HUES6 (cell line): ENCODE results near the gene TINAGL1.
A peak's percentile ranks its signal among the peaks of the same experiment; 100 is the strongest.

Experiments
- H3K27ac ChIP-seq: 2 replicates; pipeline ENCODE4 v1.7.0; 2013; ENCODE audit warnings: low read depth, mild to moderate bottlenecking, low read length, inconsistent platforms
- H3K27me3 ChIP-seq: 2 replicates; pipeline ENCODE4 v1.6.1; 2013; ENCODE audit warnings: low read length; ENCODE audit not compliant: control insufficient read depth, insufficient read depth
- H3K36me3 ChIP-seq: 2 replicates; pipeline ENCODE4 v1.6.1; 2013; ENCODE audit warnings: low read length; ENCODE audit not compliant: control insufficient read depth, insufficient read depth
- H3K4me1 ChIP-seq: 2 replicates; pipeline ENCODE4 v1.6.1; 2013; ENCODE audit warnings: low read length; ENCODE audit not compliant: control insufficient read depth, insufficient read depth
- H3K4me3 ChIP-seq: 2 replicates; pipeline ENCODE4 v1.5.1; 2013; ENCODE audit warnings: low read depth, low read length
- H3K9ac ChIP-seq: one replicate; pipeline ENCODE4 v1.6.1; 2013; ENCODE audit warnings: mild to moderate bottlenecking, low read length
- H3K9me3 ChIP-seq: 2 replicates; pipeline ENCODE4 v1.6.1; 2013; ENCODE audit warnings: low read depth, low read length; ENCODE audit not compliant: control insufficient read depth, insufficient read depth

The TINAGL1 gene, protein sequence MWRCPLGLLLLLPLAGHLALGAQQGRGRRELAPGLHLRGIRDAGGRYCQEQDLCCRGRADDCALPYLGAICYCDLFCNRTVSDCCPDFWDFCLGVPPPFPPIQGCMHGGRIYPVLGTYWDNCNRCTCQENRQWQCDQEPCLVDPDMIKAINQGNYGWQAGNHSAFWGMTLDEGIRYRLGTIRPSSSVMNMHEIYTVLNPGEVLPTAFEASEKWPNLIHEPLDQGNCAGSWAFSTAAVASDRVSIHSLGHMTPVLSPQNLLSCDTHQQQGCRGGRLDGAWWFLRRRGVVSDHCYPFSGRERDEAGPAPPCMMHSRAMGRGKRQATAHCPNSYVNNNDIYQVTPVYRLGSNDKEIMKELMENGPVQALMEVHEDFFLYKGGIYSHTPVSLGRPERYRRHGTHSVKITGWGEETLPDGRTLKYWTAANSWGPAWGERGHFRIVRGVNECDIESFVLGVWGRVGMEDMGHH

GRCh38 chr1:31576201-31576669 lies at the start of gene TINAGL1:
Gene TINAGL1, plus strand, starts transcription at chr1:31576515. Its CDS starts 634 bp downstream, at chr1:31577149.
- Histone ChIP-seq H3K36me3 (no peaks in the 10 kb centered on the region), H3K9me3 (no peaks in the 10 kb centered on the region), H3K27me3 (peaks cover 10% of the 10 kb centered on the region; the same call in 1 of the 2 replicates), H3K4me1 (peaks cover 49% of the 10 kb centered on the region), H3K27ac (no peak within 1 kb of the TSS), H3K4me3 (peak within 1 kb of the TSS; percentile 48), H3K9ac (no peak within 1 kb of the TSS)

GRCh38 chr1:31529999-31530684 lies 46.2 kb upstream of the TINAGL1 start:
- Histone ChIP-seq H3K27ac (no peak overlapping the region), H3K4me1 (peaks cover 8% of the 10 kb centered on the region; the same call in 1 of the 2 replicates), H3K4me3 (no peak overlapping the region), H3K36me3 (no peaks in the 10 kb centered on the region), H3K9ac (no peak overlapping the region), H3K9me3 (no peaks in the 10 kb centered on the region), H3K27me3 (no peaks in the 10 kb centered on the region)

DNA sequence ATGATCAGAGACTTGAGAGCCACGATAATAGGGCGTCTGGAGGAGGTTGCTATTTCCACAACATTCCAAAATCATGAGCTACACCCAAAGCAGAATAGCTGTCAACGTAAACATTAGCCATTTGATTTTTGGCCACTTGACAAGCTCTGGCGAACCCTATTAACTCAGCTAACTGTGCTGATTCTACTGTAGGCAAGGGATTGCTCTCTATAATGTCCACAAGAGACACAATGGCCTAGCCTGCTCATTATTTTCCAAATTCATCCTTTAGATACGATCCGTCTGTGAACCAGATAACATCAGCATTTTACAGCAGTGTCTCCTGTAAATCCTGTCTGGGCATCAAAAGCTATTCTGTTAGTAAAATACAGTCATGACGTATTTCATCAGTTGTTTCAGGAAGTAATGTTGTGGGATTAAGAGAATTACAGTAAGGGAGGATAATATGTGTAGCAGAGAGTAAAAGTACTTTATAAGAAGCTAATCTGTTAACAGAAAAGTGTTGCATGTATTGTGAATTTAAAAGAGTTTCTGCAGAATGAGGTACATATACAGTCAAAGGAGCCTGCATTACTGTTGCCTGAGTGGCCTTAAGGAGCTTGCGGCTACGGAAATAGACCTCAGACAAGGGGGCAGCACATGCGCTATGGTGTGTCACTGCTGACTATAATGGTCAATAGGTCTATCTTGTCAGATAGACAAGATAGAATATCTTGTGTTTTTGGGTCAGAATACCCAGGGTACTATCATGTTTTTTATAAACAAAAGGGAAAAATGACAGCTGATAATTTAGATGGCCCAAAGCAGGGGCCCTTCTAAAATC lies 44.9 kb upstream of the TINAGL1 start:
- H3K4me1 ChIP-seq: peaks cover 8% of the 10 kb centered on the region; the same call in 1 of the 2 replicates
- no peaks in the 10 kb centered on the region for H3K27me3 ChIP-seq
- no peak overlapping the region for H3K4me3 ChIP-seq
- H3K27ac ChIP-seq: no peak overlapping the region
- H3K9me3 ChIP-seq: no peaks in the 10 kb centered on the region
- H3K9ac ChIP-seq: no peak overlapping the region
- H3K36me3 ChIP-seq: no peaks in the 10 kb centered on the region

- Histone ChIP-seq H3K27ac (no peak overlapping the region), H3K27me3 (no peaks in the 10 kb centered on the region), H3K4me3 (no peak overlapping the region), H3K4me1 (peaks cover 8% of the 10 kb centered on the region; the same call in 1 of the 2 replicates), H3K9me3 (no peaks in the 10 kb centered on the region), H3K36me3 (no peaks in the 10 kb centered on the region), H3K9ac (no peak overlapping the region)
Measured at GRCh38 chr1:31532173-31532572, 44.1 kb upstream of the TINAGL1 start.

GRCh38 chr1:31535561-31535960 lies 40.8 kb upstream of the TINAGL1 start:
- no peak overlapping the region for H3K4me3 ChIP-seq
- no peaks in the 10 kb centered on the region for H3K36me3 ChIP-seq
- H3K27ac ChIP-seq: no peak overlapping the region
- peaks cover 8% of the 10 kb centered on the region; the same call in 1 of the 2 replicates for H3K4me1 ChIP-seq
- H3K27me3 ChIP-seq: no peaks in the 10 kb centered on the region
- H3K9me3 ChIP-seq: no peaks in the 10 kb centered on the region
- no peak overlapping the region for H3K9ac ChIP-seq

GRCh38 chr1:31539329-31539728 lies 37.0 kb upstream of the TINAGL1 start:
- no peak overlapping the region for H3K9ac ChIP-seq
- no peak overlapping the region for H3K4me3 ChIP-seq
- peaks cover 5% of the 10 kb centered on the region for H3K9me3 ChIP-seq
- no peak overlapping the region for H3K27ac ChIP-seq
- no peaks in the 10 kb centered on the region for H3K4me1 ChIP-seq
- H3K36me3 ChIP-seq: no peaks in the 10 kb centered on the region
- H3K27me3 ChIP-seq: no peaks in the 10 kb centered on the region

GRCh38 chr1:31541194-31541593 lies 35.1 kb upstream of the TINAGL1 start:
- Histone ChIP-seq H3K36me3 (no peaks in the 10 kb centered on the region), H3K9me3 (peaks cover 5% of the 10 kb centered on the region), H3K9ac (no peak overlapping the region), H3K27ac (no peak overlapping the region), H3K27me3 (no peaks in the 10 kb centered on the region), H3K4me1 (no peaks in the 10 kb centered on the region), H3K4me3 (no peak overlapping the region)

- Histone ChIP-seq H3K9me3 (peaks cover 5% of the 10 kb centered on the region), H3K4me1 (peaks cover 4% of the 10 kb centered on the region; the same call in 1 of the 2 replicates), H3K27me3 (no peaks in the 10 kb centered on the region), H3K9ac (no peak overlapping the region), H3K36me3 (no peaks in the 10 kb centered on the region), H3K4me3 (no peak overlapping the region), H3K27ac (no peak overlapping the region)
Measured at GRCh38 chr1:31545927-31546540, 30.3 kb upstream of the TINAGL1 start.

DNA sequence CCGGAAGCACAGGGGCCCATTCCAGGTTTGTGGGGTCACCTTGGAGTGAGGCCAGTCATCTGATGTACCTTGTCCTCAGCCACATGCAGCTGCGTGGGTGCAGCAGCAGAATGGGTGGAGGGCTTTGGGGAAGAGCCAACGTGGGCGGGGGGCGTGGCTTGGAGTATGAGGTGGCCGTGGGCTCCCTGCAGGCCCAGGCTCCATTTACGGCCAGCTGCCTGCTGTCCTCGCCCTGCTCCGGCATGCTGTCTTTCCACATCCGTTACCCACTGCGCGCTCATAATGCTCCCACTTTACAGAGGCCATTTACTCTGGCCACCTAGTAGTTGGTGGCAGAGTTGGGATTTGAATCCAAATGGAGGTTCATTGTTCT lies 27.8 kb upstream of the TINAGL1 start:
- H3K4me1 ChIP-seq: peaks cover 4% of the 10 kb centered on the region; the same call in 1 of the 2 replicates
- no peaks in the 10 kb centered on the region for H3K27me3 ChIP-seq
- H3K36me3 ChIP-seq: no peaks in the 10 kb centered on the region
- no peaks in the 10 kb centered on the region for H3K9me3 ChIP-seq
- no peak overlapping the region for H3K9ac ChIP-seq
- no peak overlapping the region for H3K4me3 ChIP-seq
- no peak overlapping the region for H3K27ac ChIP-seq
